ENCODE data around the gene KIF12.

DNA sequence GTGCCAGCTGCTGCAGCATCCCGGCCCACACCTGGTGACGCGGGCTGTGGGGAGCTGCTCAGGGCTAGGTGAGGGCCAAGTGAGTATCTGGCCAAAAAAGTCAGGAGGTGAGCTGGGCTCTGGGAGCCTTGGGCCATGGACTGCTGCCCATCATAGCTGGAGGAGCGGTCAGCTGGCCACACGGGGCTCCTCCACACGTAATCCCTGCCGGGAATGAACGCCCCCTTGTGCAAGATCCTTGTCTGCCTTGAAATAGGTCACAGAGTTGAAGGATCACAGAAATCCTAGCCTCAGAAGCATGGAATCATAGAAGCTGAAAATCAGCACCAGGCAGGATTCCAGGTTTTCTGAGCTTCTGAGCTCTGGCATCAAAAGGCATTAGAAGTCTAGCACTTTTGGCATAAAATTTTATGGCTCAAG is 39.5 kb upstream of the KIF12 start:
- TF ChIP-seq POLR2A (IDR thresholded peaks at IDR 0.05) (no peak), EP300 (IDR thresholded peaks at IDR 0.05) (peak; percentile 35)
- TF ChIP-seq, protein P1, sequence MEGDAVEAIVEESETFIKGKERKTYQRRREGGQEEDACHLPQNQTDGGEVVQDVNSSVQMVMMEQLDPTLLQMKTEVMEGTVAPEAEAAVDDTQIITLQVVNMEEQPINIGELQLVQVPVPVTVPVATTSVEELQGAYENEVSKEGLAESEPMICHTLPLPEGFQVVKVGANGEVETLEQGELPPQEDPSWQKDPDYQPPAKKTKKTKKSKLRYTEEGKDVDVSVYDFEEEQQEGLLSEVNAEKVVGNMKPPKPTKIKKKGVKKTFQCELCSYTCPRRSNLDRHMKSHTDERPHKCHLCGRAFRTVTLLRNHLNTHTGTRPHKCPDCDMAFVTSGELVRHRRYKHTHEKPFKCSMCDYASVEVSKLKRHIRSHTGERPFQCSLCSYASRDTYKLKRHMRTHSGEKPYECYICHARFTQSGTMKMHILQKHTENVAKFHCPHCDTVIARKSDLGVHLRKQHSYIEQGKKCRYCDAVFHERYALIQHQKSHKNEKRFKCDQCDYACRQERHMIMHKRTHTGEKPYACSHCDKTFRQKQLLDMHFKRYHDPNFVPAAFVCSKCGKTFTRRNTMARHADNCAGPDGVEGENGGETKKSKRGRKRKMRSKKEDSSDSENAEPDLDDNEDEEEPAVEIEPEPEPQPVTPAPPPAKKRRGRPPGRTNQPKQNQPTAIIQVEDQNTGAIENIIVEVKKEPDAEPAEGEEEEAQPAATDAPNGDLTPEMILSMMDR (IDR thresholded peaks at IDR 0.05): no peak

All from ovary (tissue), 3 donors.